Hematopoietic multipotent progenitor cell treated with erythropoietin and hydrocortisone succinate and interleukin-3 and kit ligand, for 17 days (in vitro differentiated cells): Measurements from ENCODE around the gene SKOR1.

Experiments used
- DNase-seq: peaks from one replicate; pipeline ENCODE4 v3.0.0-alpha.2; 2015; ENCODE audit warnings: low spot score

SKOR1 gene

DNA sequence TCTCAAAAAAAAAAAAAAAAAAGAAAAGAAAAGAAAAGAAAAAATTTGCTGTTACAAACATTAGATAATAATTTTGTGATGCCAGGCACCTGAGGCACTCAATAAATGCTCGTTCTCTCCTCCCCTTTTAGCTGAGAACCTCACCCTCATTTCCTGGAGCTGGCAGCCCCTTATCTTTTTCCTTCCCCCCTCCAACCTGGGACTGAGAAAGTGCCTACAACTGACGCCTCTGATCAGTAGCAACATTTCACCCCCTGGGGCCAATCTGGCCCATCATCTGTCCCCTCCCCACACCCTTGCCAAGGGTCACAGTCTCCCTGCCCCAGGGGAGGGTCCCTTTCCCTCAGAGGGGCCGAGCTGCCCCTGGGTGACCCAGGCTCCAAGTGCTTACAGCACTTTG is 27.1 kb downstream of the SKOR1 start:
- DNase-seq = no peak

DNA sequence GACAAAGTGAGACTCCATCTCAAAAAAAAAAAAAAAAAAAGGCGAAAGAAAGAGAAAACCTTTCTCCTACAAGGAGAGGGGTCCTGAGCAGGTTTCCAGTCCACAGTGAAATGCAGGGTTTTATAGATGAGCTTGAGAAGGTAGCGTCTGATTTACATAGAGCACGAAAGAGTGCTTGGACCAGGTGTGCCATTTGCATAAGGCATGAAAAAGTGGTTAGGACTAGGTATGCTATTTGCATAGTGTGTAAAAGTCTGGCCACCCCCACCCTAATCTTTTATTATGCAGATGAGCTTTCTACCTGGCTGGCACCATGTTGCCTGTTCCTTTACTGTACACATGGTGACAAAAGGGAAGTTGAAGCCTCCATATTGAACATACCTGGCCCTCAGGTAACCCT is 28.1 kb downstream of the SKOR1 start:
- no peak for DNase-seq

DNA sequence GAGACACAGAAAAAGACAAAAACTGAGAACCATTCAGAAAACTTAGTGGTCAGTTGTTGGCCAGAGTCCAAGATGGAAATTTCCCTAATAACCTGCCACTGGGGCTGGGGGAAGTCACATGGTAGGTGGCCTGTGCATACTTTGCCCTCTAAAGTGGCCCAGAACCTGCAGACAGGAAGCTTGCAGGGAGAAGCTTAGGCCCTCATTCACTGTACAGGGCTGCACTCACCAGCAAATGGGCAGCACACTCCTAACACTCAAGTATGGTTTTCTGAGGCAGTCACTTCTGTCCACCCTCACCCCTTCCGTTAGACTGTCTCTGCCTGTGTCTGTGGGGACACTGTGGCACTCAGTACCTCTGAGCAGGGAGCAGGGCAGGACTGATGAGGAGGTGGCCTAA is 29.0 kb downstream of the SKOR1 start:
- DNase-seq = no peak

DNA sequence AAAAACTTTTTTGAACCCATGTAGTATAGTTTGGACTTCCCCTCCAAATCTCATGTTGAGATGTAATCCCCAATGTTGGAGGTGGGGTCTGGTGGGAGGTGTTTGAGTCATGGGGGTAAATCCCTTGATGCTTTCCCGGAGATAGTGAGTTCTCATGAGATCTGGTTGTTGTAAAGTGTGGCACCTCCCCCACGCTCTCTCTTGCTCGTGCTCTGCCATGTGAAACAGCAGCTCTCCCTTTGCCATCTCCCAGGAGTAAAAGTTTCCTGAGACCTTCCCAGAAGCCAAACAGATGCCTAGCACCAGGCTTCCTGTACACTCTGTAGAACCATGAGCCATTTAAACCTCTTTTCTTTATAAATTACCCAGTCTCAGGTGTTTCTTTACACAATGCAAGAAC is 30.5 kb downstream of the SKOR1 start:
- DNase-seq = no peak

DNA sequence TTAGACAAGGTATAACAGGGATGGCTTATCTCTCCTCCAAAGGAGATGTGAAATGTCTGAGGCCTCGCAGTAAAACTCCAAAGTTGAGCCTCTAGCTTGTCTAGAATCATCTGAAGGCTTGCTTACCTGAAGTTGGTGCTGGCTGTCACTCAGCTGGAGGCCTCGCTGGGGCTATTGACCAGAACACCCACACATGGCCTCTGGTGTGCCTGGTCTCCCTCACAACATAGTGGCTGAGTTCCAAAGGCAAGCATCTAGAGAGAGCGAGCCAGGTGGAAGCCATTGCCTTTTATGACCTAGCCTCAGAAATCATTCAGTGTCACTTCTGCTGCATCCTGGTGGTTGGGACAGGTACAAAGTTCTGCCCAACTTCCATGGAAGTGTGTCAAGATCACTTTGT is 31.9 kb downstream of the SKOR1 start:
- no peak for DNase-seq

DNA sequence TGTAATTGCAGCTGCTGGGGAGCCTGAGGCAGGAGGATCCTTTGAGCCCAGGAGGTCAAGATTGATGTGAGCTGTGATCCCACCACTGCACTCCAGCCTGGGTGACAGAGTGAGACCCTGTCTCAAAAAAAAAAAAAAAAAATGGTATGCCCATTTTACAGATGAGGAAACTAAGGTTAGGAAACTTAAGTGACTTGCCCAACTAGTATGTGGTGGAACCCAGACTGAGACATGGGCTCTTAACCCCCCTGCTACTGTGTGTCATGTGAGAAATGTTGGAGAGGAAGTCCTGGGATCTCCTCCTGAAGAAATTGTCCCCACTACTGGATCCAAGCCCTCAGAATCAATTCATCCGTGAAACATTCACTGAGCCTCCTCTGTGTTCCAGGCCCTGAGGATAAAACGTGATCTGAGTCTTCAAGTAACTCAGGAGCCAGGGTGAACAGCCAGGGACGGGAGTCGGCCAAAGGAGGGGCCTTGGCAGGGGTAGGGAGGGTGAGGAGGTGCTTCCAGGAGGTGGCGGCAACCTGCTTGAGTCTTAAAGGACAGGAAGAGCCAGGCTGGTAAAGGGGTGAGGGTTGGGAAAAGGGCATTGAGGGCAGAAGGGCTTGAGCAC is 34.1 kb downstream of the SKOR1 start:
- DNase-seq = no peak

DNA sequence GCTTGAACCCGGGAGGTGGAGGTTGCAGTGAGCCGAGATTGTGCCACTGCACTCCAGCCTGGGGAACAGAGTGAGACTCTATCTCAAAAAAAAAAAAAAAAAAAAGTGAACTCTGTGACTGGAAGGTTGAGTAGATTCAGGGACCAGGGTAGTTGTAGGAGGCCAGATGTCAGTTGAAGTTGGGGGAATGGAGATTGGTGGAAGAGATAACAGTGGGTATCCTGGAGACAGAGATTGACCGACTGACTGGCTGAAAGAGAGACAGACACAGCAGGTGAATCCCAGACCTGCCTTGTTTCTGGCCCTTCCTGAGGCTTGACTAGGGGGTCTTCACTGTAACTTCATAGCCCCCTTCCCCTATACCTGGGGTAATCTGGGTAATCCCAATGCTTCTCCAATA is 36.7 kb downstream of the SKOR1 start:
- DNase-seq = no peak

DNA sequence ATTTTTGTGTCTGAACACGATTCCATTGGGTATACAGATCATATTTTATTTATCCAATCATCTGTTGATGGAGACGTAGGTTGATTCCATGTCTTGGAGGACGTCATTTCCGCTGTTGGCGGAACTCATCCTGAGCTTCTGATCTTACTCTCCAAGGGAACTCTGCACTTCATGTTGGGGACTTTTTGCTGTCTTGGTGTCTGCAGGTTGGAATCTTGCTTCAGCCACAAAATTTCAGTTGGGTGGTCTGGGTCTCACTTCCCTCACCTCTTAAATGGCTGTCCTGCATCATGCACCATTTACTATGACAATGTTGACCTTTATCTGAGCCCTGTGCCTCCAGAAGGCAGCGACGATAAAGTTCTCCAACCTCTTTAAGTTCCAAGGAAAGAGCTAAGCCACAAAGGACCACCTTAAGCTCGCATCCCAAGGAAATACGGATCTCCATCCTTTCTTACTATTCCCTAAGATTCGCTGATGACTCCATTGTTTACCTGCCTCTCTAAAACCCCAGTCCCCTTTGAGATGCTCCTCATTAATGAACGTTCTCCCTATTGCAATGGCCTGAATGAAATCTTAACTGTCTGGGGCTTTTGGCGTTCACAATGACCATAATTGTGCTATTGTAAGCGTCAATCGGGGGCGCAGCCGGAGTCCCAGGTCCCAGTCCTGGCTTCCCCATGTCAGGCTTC is 37.6 kb downstream of the SKOR1 start:
- DNase-seq = no peak

DNA sequence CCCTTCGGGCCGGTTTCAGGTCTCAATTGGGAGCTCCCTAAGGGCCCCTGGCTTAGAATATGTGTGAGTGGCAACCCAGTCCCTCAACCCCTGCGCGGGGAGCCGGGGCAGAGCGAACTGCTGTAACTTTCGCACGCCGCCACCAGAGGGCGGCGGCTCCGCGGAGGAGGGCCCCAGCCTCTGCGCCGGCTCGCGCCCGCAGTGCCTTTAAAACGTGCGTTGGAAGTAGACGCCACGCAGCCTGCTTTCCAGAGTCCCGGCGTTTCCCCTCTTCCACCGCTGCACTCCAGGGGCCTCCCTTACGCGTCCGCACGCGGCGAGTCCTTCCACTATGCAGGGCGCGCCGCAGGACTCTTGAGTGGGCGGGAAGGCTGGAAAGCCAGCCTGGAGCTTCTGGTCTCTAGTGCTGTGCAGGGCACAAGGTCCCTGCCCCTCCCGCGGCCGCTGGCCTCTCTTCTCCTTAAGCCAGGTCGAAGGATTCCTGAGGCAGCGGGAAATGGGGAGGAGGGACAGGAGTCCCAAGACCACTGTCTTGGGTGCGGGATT is 38.2 kb downstream of the SKOR1 start:
- DNase-seq = peak; percentile 59

DNA sequence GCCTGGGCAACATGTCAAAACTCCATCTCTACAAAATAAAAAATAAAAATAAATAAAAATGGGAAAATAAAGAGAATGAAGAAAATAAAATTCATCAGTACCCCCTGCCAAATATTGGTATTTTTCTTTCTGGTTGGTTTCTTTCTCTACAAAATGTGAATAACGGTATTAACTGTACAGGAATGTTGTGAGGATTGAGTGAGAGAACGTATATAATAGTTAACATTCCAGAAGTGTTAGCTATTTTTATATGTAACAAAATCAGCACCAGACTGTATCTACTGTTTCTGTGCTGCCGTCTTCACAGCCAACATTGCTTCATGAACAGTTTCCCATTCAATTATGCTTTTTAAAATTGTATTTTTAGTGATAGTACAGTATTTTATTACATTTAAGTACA is 40.0 kb downstream of the SKOR1 start:
- no peak for DNase-seq

DNA sequence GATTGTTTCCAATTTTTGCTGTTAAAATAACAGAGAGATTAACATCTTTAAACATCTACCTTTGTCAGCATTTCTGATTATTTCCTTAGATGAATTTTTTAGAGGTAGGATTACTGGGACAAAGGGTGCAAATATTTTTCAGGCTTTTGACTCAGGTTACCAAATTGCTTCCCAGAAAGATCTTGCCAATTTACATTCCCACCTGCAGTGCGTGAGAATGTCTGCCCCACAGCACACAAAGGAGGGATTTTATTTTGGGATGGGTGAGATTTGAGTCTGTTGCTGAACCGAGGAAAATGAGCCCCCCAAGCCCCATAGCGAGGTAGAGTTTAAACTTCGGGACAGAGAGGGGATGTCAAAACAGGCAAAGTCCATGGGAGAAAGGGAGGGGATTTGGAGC is 40.5 kb downstream of the SKOR1 start:
- no peak for DNase-seq

DNA sequence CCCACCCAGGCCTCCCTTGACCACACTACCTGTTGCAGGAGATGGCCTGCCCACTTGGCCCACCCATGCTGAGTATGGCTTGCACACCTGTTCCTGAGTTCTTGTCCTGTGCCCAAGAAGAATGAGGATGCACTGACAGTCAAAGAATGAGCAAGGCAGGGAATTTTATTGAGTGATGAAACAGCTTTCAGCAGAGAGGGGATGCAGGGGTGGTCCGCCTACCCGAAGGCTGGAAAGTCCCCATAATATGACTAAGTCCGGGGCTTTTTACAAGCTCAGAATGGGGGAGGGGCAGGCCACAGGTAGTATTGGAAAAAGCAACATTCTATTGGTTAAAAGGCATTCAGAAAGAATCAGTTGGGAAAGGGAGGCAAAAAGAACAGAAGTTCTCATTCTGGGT is 44.4 kb downstream of the SKOR1 start:
- no peak for DNase-seq

DNA sequence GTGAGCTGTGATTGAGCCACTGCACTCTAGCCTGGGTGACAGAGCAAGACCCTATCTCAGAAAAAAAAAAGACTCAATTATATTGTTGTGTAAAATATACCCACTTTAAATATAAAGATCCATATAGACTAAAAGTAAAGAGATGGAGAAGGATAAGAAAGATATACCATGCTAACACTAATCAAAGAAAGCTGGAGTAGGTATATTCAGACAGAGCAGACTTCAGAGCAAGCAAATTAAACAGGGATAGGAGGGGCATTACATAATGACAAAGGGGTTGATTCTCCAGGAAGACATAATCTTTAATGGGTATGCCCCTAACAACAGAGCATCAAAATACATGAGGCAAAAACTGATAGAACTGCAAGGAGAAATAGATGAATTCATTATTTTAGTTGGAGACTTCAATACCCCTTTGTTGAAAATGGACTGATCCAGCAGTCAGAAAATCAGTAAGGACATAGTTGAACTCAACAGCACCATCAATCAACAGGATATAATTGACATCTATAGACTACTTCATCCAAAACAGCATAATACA is 45.6 kb downstream of the SKOR1 start:
- no peak for DNase-seq

DNA sequence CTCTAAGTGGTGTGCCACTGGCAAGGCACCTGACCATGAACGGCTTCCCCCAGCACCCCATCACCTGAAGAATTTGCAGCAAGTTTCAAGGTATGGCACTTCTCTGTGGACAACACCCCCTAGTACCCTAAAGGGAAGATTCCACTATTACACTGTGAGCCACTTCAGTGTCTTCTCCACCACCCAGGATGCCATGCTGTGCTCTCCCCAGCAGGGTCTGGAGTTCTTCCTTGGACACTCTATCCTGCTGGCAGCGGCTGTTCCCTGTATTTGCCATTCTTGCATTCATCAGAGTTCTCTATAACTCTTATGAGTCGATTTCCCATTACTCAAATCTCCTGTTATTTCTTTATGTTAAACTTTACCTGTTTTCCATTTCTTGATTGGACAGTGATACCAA is 48.5 kb downstream of the SKOR1 start:
- no peak for DNase-seq

DNA sequence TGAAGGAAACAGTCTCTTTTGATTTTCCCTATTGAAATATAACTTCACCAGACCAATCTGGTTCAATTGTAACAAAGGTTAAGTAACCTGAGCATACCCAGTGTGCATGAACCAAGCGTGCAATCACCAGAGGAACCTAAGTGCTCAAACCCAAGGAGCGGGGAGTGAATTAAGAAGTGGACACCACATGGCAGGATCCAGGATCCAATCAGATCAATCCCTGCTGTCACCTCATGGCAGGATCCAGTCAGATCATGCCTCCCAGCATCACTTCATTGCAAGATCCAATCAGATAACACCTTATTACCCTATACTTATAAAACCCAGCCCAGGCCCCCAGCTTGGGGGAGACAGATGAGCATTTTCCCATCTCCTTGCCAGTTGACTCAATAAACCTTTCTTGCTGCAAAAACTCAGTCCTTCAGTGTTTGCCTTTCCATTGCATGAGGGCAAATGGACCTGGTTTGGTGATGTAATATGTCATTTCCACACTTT is 53.5 kb downstream of the SKOR1 start:
- no peak for DNase-seq

DNA sequence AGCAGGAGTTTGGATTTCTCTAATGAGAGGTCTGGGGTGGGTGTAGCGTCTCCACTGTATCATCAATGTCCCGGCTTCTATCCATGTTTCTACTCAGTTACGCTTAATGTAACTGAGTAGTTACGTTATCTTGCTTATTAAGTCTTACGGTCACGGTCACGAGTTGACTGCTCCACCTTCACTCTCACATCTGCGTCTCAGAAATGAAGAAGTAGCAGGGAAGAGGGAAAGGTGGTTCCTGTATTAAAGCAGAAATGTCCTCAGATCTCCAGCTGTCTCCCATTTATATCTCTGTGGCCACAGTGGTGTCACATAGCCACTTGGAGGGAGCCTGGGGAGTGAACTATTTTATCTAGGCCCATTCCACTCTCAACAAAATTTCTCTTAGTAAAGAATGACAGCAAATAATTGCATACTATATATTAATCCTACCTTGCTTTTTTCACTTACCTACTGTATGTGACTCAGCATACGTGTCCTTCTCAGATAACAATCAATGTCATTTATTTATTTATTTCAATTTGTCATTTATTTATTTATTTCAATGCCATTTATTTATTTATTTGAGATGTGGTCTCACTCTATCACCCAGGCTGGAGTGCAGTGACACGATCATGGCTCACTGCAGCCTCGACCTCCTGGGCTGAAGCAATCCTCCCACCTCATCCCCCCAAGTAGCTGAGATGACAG is 54.3 kb downstream of the SKOR1 start:
- no peak for DNase-seq

DNA sequence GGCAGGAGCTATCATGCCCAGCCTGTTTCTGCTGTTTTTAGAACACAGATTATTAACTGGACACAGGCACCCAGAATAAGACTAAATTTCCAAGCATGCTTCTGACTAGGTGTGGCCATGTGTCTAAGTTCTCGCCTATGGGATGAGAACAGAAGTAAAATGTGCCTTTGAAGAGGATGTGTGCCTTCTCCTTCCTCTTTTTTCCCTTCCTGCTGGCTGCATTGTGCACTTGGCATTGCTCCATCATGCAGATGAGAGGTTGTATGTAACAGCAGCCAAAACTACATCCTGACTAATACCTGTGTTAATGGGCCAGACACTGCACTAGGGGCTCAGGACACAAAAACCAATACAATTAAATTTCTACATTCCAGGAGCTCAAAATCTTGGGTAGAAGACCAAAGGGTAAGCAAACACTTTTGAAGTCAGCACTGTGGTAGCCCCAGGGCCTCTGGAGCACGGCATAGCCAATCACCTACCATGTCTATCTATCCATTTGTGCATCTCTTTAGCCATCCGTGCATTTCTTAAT is 55.4 kb downstream of the SKOR1 start:
- DNase-seq = no peak

DNA sequence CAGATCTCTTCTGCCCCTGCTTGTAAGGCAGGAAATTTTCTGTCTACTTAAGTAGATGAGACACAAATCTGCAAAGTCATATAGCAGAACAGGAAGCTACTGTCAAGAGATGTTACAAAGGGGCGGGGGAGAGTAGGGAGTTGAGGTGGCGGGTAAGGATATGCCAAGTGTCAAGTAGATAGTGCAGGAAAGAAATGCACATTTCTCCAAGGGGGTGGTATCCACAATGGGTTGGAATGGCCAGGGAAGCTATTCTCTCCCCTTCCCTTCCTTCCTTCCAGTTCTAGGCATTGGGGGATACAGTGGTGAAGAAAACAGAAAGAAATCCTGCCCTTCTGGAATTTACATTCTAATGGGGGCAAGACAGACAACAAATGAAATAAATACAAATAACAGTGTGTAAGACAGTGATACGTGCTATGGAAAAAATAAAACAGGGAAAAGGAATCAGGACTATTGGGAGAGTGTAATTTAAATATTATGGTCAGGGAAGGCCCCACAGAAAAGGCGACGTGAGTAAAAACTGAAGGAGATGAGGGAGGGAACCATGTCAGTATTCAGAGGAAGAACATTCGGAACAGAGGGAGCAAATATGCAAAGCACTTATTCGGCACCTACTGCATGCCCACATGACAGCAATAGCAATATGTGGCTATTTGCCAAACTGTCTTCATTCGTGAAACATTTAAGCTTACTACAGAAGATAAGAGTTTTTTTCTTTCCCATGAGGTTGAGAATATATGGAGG is 57.4 kb downstream of the SKOR1 start:
- no peak for DNase-seq

DNA sequence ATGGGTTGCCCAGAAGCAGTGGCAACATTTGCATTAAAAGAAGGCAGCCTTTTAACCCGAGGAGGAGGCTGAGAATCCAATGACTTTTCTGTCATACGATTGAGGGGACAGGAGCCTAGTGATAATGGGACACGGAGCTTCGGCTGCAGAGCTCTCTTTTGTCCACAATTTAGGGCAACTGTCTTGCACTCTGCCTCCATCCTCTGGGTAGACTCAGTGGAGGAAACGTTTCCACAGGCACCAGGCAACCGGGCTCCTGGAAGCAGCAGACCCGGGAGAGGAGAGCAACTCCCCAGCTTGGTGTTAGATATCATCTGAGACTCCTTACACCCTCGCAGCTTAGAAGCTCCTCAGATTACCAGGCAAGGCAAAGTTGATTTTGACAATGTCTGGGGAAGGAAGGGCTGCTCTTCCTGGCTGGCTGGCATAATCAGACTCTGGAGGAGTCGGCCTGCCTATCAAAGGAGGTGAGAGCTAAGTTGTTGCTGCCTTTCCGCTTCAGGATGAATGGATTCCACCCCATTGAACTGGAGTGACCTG is 58.0 kb downstream of the SKOR1 start:
- DNase-seq = no peak

DNA sequence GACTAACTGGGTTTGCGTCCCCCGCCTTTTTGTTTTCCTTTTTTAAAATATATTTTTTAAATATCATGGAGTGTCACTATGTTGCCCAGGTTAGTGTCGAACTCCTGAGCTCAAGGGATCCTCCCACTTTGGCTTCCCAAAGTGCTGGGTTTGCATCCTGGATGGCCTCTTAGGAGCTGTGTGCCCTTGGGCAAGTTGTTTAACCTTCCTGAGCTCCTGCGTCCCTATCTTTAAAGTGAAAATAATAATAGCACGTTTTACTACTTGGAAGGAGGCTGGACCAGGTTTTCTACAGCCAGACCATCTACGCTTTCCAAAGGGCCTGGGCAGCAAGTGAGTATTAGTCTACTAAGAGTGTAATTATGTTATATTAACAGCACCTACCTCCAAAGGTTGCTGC is 58.7 kb downstream of the SKOR1 start:
- DNase-seq = no peak
